ACC112 (cell line): ENCODE results near the gene LMAN2.
"Not testable (repeated sequence)": the region's sequence is repeated elsewhere in the genome, so short reads cannot be mapped to it uniquely, and the experiment has no call there.

Experiments used
- H2AFZ ChIP-seq: fragments of 200-600 bp; sonication (generic); one replicate; pipeline ENCODE4 v1.6.0; 2017; ENCODE audit warnings: antibody characterized with exemption, low read length; ENCODE audit not compliant: unreplicated experiment
- H3K27ac ChIP-seq: fragments of 200-600 bp; sonication (generic); 2 replicates; pipeline ENCODE4 v1.5.1; 2014; ENCODE audit warnings: low read depth, mild to moderate bottlenecking, antibody characterized with exemption, low read length, moderate library complexity
- H3K27me3 ChIP-seq: fragments of 200-600 bp; sonication (generic); 2 replicates; pipeline ENCODE4 v1.6.1; 2014; ENCODE audit warnings: mild to moderate bottlenecking, antibody characterized with exemption, low read length, moderate library complexity, mixed read lengths; ENCODE audit not compliant: insufficient read depth
- H3K36me3 ChIP-seq: fragments of 200-600 bp; sonication (generic); 2 replicates; pipeline ENCODE4 v1.6.1; 2016; ENCODE audit warnings: mild to moderate bottlenecking, antibody characterized with exemption, low read length, moderate library complexity, mixed read lengths; ENCODE audit not compliant: insufficient read depth
- H3K4me1 ChIP-seq: fragments of 200-600 bp; sonication (generic); one replicate; pipeline ENCODE4 v1.6.1; 2016; ENCODE audit warnings: low read length, mixed read lengths; ENCODE audit not compliant: insufficient read depth, unreplicated experiment, control insufficient read depth
- H3K4me3 ChIP-seq: fragments of 200-600 bp; sonication (generic); 2 replicates; pipeline ENCODE4 v1.5.1; 2014; ENCODE audit warnings: mild to moderate bottlenecking, low read depth, low read length
- H3K79me2 ChIP-seq: fragments of 200-600 bp; sonication (generic); one replicate; pipeline ENCODE4 v1.6.0; 2016; ENCODE audit warnings: low read length; ENCODE audit not compliant: control insufficient read depth, unreplicated experiment, insufficient read depth

Gene LMAN2

DNA sequence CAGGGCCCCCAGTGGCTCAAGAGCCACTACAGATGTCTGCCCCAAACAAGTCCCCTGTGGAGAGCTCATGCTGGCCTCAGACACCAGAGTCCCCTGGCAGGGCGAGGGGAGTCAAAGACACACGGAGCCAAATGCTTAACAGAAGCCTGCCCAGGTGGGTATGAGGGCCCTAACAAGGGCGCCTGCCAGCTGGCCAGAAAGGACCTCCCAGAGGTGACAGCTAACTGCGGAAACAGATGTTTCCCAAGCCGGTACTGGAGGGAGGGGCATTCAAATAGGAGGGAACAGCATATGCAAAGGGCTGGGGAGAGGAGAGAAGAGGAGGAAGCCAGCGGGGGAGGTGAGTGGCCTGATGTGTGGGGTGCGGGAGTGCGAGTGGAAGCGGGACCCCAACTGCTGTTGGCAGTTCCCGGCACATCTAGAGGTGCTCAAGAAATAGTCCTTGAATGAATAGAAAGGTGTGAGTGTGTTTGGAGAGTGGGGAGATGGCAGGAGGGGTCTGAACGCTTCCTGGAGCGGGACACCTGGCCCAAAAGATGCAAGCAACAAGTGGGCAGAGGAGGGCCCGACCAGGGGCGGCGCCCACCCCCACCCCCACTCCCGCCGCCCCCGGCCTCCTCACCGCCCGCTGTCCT lies 40.6 kb downstream of the LMAN2 start:
- Histone ChIP-seq H2AFZ (no peak overlapping the region), H3K4me3 (peak overlapping the region; percentile 78), H3K4me1 (peaks cover 23% of the 10 kb centered on the region), H3K79me2 (peaks cover 21% of the 10 kb centered on the region), H3K36me3 (no peaks in the 10 kb centered on the region), H3K27ac (no peak overlapping the region), H3K27me3 (no peaks in the 10 kb centered on the region)

DNA sequence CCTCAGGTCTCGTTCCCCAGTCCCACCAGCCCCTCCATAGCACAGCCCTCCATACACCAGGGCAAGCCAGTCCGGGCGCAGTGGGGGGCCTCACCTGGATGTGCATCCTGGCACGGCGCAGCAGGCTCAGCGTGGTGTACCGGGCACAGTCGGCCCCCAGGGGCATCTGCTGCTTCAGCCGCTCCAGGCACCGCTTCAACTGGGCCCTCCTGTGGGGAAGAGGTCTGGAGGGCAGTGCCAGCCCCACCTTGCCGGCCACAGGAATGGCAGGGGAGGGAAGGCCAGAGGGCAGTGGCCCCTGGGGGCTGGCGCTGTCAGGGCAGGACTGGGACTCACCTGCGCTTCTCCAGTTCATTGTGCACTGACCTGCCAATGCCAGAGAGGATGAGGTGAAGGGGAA lies 41.1 kb downstream of the LMAN2 start:
- H3K79me2 ChIP-seq = peaks cover 26% of the 10 kb centered on the region
- no peak overlapping the region for H3K27ac ChIP-seq
- H3K4me3 ChIP-seq = peak overlapping the region; percentile 78
- H2AFZ ChIP-seq = no peak overlapping the region
- H3K27me3 ChIP-seq = no peaks in the 10 kb centered on the region
- peaks cover 28% of the 10 kb centered on the region for H3K4me1 ChIP-seq
- H3K36me3 ChIP-seq = no peaks in the 10 kb centered on the region

DNA sequence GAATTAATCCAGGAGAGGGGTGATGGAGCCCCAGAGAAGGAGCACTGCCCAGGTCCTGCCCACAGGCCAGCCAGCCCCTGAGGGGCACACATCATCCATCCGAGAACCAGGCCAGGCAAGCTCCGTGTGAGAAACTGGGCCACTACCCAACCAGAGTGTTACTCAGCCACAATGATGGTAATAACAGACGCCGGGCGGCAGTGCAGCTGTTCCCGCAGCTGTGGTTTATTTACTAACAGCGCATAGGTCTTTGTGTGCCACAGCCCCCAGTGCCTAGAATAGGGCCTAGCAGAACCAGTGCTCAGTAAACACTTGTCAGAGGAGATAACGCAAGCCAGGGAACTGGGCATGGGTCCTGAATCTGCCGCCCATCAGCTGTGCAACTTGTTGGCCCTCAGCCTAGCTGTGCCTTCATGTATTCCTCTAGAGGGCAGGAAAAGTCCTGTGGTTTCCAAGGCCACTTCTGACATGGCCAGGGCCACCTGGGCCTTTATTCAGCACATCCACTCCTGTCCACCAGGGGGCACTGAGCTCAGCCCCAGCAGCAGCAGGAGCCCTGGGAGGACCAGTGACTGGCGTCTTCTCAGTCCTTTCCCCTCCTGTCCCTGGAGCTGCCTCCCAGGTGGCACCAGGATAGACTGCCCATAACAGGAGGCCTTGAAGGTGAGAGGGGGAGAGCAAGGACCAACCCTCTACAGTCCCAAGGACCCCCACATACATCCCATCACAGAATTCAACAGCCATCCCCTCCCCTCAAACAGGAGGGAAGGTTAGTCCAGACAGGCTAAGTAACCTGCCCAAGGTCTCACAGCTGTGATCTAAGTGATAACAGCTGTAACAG lies 41.9 kb downstream of the LMAN2 start:
- H3K79me2 ChIP-seq = peaks cover 34% of the 10 kb centered on the region
- peaks cover 36% of the 10 kb centered on the region for H3K4me1 ChIP-seq

DNA sequence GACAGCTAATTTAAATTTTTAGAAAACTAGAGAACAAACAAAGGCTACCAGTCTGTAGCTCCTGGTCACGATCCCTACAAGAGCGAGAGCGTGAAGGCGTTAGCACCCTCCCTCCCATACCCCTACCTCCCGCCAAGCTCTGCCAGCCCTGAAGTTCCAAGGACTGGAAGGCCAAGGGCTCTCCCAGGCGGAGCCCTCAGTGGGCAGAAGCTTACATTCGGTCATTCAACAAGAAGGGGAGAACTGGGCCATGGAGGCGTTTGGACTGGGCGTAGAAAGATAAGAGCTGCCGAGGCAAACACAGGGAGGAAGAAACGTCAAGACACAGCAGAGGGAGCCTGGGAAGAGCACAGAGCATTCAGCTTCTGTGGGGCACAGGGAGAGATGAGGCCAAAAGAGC lies 42.7 kb downstream of the LMAN2 start:
- H3K27ac ChIP-seq = no peak overlapping the region
- H3K4me3 ChIP-seq = no peak overlapping the region
- H2AFZ ChIP-seq = no peak overlapping the region
- peaks cover 41% of the 10 kb centered on the region for H3K79me2 ChIP-seq
- H3K27me3 ChIP-seq = no peaks in the 10 kb centered on the region
- H3K4me1 ChIP-seq = peaks cover 36% of the 10 kb centered on the region
- no peaks in the 10 kb centered on the region for H3K36me3 ChIP-seq

More for the DNA sequence above, 41.9 kb downstream of the LMAN2 start:
- no peaks in the 10 kb centered on the region for H3K36me3 ChIP-seq
- no peak overlapping the region for H3K27ac ChIP-seq
- H2AFZ ChIP-seq = no peak overlapping the region
- no peak overlapping the region for H3K4me3 ChIP-seq
- no peaks in the 10 kb centered on the region for H3K27me3 ChIP-seq

DNA sequence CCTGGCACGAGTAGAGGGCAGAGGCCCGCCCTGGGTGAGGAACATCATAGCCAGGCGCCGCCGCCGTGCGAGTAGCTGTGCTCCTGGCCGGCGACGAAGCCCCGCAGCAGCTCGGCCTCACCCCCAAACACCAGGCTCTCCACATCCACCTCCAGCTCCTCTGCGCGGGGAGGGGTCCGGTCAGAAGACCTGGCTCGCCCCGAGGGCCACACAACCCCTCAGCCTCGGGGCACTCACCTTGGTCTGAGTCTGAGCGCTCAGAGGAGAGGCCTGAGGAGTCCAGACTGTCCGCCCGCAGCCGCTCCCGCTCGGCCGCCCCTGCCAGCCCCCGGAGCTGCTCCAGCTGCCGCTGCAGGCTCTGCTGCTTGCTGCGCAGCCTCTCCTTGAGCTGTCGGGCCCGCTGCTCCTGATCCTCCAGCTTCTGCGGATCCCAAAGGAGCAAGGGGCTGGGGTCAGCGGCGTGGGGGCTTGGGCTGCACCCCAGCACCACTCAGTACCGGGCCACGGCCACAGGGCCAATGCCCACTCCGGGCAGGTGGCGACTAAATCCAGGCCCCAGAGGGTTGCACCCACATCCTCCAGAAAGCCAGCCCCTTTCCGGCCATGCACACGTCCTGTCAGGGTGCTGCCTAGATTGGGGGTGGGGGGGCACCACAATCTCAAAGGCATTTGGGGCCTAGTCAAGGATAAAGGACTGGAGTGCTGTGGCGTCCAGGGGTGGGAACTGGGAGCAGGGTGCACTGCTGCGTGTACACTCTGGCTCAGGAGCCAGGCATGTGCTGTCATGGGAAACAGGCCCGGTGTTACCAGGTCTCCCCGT lies 43.7 kb downstream of the LMAN2 start:
- H3K4me3 ChIP-seq = no peak overlapping the region
- peak overlapping the region; percentile 56; the same call in 1 of the 2 replicates for H3K27ac ChIP-seq
- H3K79me2 ChIP-seq = peaks cover 51% of the 10 kb centered on the region
- no peaks in the 10 kb centered on the region for H3K36me3 ChIP-seq
- H3K27me3 ChIP-seq = no peaks in the 10 kb centered on the region
- H2AFZ ChIP-seq = no peak overlapping the region
- H3K4me1 ChIP-seq = peaks cover 33% of the 10 kb centered on the region

DNA sequence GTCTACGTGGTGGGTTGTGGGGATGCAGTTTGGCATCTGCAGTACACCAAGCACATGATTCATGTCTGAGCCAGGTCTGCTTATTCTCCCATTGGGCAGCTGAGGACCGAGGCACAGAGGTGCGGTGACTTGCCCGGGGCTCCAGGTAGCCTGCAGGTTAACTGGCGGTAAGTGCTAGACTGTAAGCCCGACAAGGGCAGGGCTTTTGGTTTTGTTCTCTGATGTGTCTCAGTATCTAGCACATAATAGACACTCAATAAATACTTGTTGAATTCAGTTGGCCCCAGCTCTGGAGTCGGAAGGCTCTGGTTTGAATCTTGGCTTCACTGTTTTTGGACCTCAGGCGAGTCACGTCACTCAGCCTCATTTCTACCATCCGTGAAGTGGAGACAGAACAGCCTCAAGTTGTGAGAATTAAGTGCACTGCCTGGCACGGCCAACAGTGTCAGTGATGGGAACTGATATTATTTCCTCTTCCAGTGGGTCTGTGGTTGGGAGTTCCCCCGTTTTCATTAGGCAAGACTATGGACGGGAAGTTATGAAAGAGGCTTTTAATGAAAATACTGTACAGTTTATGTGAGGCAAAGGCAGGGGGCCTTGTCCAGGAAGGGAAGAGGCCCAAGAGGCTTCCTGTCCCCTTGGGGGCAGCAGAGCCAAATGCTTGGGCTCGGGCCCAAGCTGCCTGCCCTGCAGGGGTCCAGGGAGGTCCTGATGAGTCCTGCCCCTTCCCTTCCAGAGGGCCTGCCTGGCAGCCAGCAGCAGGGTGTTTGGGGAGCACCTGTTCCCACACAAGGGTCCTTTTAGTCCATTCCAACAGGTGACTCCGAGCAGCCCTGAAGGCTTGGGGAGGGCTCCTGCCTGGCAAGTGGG lies 44.6 kb downstream of the LMAN2 start:
- peaks cover 36% of the 10 kb centered on the region for H3K4me1 ChIP-seq
- H3K36me3 ChIP-seq = no peaks in the 10 kb centered on the region
- H2AFZ ChIP-seq = no peak overlapping the region
- H3K79me2 ChIP-seq = peaks cover 59% of the 10 kb centered on the region
- H3K4me3 ChIP-seq = no peak overlapping the region
- H3K27me3 ChIP-seq = no peaks in the 10 kb centered on the region
- H3K27ac ChIP-seq = peak overlapping the region; percentile 56; the same call in 1 of the 2 replicates

DNA sequence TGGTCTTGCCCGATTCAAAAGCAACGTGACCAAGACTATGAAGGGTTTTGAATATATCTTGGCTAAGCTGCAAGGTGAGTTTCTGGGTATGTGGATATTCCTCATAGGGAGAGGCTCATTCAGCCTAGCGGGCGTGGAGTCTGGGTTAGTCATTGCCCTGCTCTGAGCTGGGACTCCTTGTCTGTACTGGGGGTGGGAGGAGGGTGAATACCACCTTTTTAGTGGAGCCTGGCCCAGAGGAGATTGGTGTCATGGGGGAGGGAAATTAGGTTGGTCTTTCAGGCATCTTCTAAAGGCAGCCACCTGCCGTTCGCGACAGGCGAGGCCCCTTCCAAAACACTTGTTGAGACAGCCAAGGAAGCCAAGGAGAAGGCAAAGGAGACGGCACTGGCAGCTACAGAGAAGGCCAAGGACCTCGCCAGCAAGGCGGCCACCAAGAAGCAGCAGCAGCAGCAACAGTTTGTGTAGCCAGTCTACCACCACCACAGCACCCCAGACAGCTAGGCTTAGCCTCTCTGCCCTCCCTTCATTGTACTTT lies 45.3 kb downstream of the LMAN2 start:
- H3K79me2 ChIP-seq = peaks cover 61% of the 10 kb centered on the region
- H2AFZ ChIP-seq, H3K27me3 ChIP-seq, H3K36me3 ChIP-seq, H3K4me3 ChIP-seq: not testable (repeated sequence)
- H3K4me1 ChIP-seq = peaks cover 43% of the 10 kb centered on the region
- peak overlapping the region; percentile 56; the same call in 1 of the 2 replicates for H3K27ac ChIP-seq

DNA sequence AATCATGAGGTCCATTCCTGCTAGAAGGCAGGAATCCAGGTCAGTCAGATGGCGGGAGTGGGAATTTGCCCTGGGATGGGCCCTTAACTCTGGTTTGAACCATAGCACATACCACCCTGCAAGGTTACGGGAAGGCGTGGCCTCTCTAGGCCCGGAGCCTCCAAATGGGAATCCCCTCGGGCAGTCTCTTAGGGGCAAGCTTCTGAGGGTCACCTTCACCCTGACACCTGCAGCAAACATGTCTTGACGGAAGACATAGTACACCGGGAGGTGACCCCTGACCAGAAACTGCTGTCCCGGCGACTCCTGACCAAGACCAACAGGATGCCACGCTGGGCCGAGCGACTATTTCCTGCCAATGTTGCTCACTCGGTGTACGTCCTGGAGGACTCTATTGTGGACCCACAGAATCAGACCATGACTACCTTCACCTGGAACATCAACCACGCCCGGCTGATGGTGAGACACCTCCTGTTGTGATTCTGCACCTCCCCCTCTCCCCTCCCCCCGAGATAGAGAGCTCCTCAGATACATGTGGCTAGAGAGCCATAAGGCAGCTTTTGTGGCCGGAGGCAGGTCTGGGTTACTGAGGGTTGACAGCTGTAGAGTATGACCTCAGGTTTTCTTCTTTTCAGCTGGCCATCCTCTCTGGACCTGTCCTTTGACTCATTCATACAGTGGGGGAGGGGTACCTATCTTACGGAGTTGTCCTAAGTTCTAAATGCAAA lies 46.9 kb downstream of the LMAN2 start:
- no peaks in the 10 kb centered on the region for H3K36me3 ChIP-seq
- H3K79me2 ChIP-seq = peaks cover 47% of the 10 kb centered on the region
- H3K27ac ChIP-seq = peak overlapping the region; percentile 58
- no peaks in the 10 kb centered on the region for H3K27me3 ChIP-seq
- peaks cover 52% of the 10 kb centered on the region for H3K4me1 ChIP-seq
- peak overlapping the region; percentile 29 for H2AFZ ChIP-seq
- peak overlapping the region; percentile 100 for H3K4me3 ChIP-seq

DNA sequence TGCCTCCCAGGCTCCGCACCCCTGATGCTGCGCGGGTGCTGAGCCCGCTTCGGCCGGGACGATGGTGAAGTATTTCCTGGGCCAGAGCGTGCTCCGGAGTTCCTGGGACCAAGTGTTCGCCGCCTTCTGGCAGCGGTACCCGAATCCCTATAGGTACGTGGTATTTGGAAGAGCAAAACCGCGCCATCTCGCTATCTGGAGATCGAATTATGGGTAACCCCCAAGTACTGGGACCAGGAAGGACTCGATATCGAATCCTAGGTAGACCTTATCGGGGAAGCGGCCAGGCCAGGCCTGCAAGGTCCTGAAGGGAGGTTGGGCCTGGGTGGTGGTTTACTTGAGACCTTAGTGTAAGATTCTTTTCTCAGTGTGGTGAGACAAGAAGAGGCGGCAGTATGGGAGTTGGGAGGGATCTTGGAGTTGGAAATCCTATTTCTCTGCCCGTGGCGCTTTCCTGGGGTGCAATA lies 47.5 kb downstream of the LMAN2 start:
- Histone ChIP-seq H3K4me1 (peaks cover 55% of the 10 kb centered on the region), H3K27ac (peak overlapping the region; percentile 58), H3K79me2 (peaks cover 47% of the 10 kb centered on the region), H2AFZ (peak overlapping the region; percentile 29), H3K27me3 (no peaks in the 10 kb centered on the region), H3K4me3 (peak overlapping the region; percentile 100), H3K36me3 (no peaks in the 10 kb centered on the region)
